Measurements from ENCODE around the gene RAD51B.
A peak's percentile ranks its signal among the peaks of the same experiment; 100 is the strongest.

Gene RAD51B

GRCh38 chr14:68476212-68477109 lies 656.9 kb downstream of the RAD51B start:
- H3K27ac ChIP-seq = peak overlapping the region; percentile 67

GRCh38 chr14:68477110-68477455 lies 657.5 kb downstream of the RAD51B start:
- TF ChIP-seq CTCF (IDR thresholded peaks at IDR 0.05; ENCODE audit: low read depth, low read length, missing control alignments) = no peak
- Histone ChIP-seq H3K27ac (peak overlapping the region; percentile 67), H3K4me3 (ENCODE audit: low read depth, low read length) (no peak overlapping the region), H3K27me3 (replicated peaks) (no peaks in the 10 kb centered on the region), H3K36me3 (replicated peaks) (no peaks in the 10 kb centered on the region)
- in situ Hi-C loops (cut with HindIII; ENCODE audit: low pct_ligation_motif_present, low sequenced_read_pairs) = no loop called here
- DNase-seq = no peak

More at GRCh38 chr14:68476212-68477109, 656.9 kb downstream of the RAD51B start:
- no peak for TF ChIP-seq CTCF (IDR thresholded peaks at IDR 0.05; ENCODE audit: low read depth, low read length, missing control alignments)
- in situ Hi-C loops (cut with HindIII; ENCODE audit: low pct_ligation_motif_present, low sequenced_read_pairs) = no loop called here
- H3K27me3 ChIP-seq (replicated peaks) = no peaks in the 10 kb centered on the region
- DNase-seq = peak; percentile 90
- H3K4me3 ChIP-seq (ENCODE audit: low read depth, low read length) = no peak overlapping the region
- no peaks in the 10 kb centered on the region for H3K36me3 ChIP-seq (replicated peaks)

GRCh38 chr14:68477461-68478085 lies 658.0 kb downstream of the RAD51B start:
- no peak for TF ChIP-seq CTCF (IDR thresholded peaks at IDR 0.05; ENCODE audit: low read depth, low read length, missing control alignments)
- peak overlapping the region; percentile 67 for H3K27ac ChIP-seq
- H3K27me3 ChIP-seq (replicated peaks) = no peaks in the 10 kb centered on the region
- in situ Hi-C loops (cut with HindIII; ENCODE audit: low pct_ligation_motif_present, low sequenced_read_pairs) = no loop called here
- H3K4me3 ChIP-seq (ENCODE audit: low read depth, low read length) = no peak overlapping the region
- no peaks in the 10 kb centered on the region for H3K36me3 ChIP-seq (replicated peaks)
- no peak for DNase-seq

GRCh38 chr14:68479247-68479646 lies 659.7 kb downstream of the RAD51B start:
- no peak for DNase-seq
- no peaks in the 10 kb centered on the region for H3K36me3 ChIP-seq (replicated peaks)
- no peaks in the 10 kb centered on the region for H3K27me3 ChIP-seq (replicated peaks)
- H3K4me3 ChIP-seq (ENCODE audit: low read depth, low read length) = no peak overlapping the region
- TF ChIP-seq CTCF (IDR thresholded peaks at IDR 0.05; ENCODE audit: low read depth, low read length, missing control alignments) = no peak
- in situ Hi-C loops (cut with HindIII; ENCODE audit: low pct_ligation_motif_present, low sequenced_read_pairs) = no loop called here
- no peak overlapping the region for H3K27ac ChIP-seq

GRCh38 chr14:68482018-68482417 lies 662.4 kb downstream of the RAD51B start:
- no peak for TF ChIP-seq CTCF (IDR thresholded peaks at IDR 0.05; ENCODE audit: low read depth, low read length, missing control alignments)
- no peak for DNase-seq
- H3K27me3 ChIP-seq (replicated peaks) = no peaks in the 10 kb centered on the region

More at GRCh38 chr14:68482018-68482417, 662.4 kb downstream of the RAD51B start:
- H3K36me3 ChIP-seq (replicated peaks) = no peaks in the 10 kb centered on the region
- in situ Hi-C loops (cut with HindIII; ENCODE audit: low pct_ligation_motif_present, low sequenced_read_pairs) = no loop called here
- H3K4me3 ChIP-seq (ENCODE audit: low read depth, low read length) = no peak overlapping the region
- H3K27ac ChIP-seq = no peak overlapping the region
